Thyroid gland (tissue), 4 donors: ENCODE measurements around the gene KANSL1. TPM values are rescaled to one million over a fixed set of nuclear protein-coding genes. Genes with fewer than 3 reads are reported as not detected.

ENCODE experiments used
- DNase-seq, 2 donors: peaks; one replicate each; pipeline ENCODE4 v3.0.0-alpha.2; 2019
- H3K27ac ChIP-seq, 3 donors: fragments of 200-600 bp; sonication (generic); 1 replicate in 2 of 3; 2 replicates in 1 of 3; pipeline ENCODE4 v1.5.1; 2016 to 2019; ENCODE audit warnings: mild to moderate bottlenecking in 1 of 3, moderate library complexity in 1 of 3
- H3K27me3 ChIP-seq: fragments of 200-600 bp; sonication (generic); one replicate; pipeline ENCODE4 v1.5.1; 2019
- H3K36me3 ChIP-seq, 2 donors: fragments of 200-600 bp; sonication (generic); one replicate each; pipeline ENCODE4 v1.5.1; 2016 to 2019
- H3K4me1 ChIP-seq, 2 donors: fragments of 200-600 bp; sonication (generic); one replicate each; pipeline ENCODE4 v1.5.1; 2017 to 2019
- H3K4me3 ChIP-seq, 3 donors: fragments of 200-600 bp; sonication (generic); replicated peaks in 1 of 3; 1 replicate in 2 of 3; 2 replicates in 1 of 3; pipeline ENCODE4 v1.5.1; 2016; ENCODE audit warnings: mild to moderate bottlenecking in 1 of 3
- H3K9me3 ChIP-seq: fragments of 200-600 bp; sonication (generic); one replicate; pipeline ENCODE4 v1.5.1; 2017
- POLR2A ChIP-seq, 2 donors: fragments of 450-650 bp; IDR thresholded peaks; one replicate each; pipeline ENCODE4 v1.6.1; 2017; ENCODE audit warnings: antibody characterized with exemption in 2 of 2, mild to moderate bottlenecking in 2 of 2, moderate library complexity in 1 of 2
- WGBS, 2 donors: methylation state at CpG; one replicate each; pipeline ENCODE4 v1.1.5; 2017; 5-methylcytosine and 5-hydroxymethylcytosine counted together
- intact Hi-C: fragments of 100-400 bp; cut with DNase I; formaldehyde crosslinking; loops from one replicate; pipeline ENCODE4 v1.15.1; 2023
- total RNA-seq, 4 donors: library from RNA; depleted of rRNA; stranded (reverse); fragments of >200 nt; gene quantifications; one replicate each; pipeline ENCODE4 v1.2.3, GENCODE V29; 2016
- TF ChIP-seq, protein P1 (sequence below), 6 experiments: fragments of 200-600 bp in 3 of 6; fragments of 450-650 bp in 3 of 6; sonication (generic) in 3 of 6; IDR thresholded peaks; one replicate each; pipeline ENCODE4 v1.5.1; 2016 to 2019; ENCODE audit warnings: antibody characterized with exemption in 6 of 6, mild to moderate bottlenecking in 2 of 6, inconsistent platforms in 1 of 6, moderate library complexity in 1 of 6

The KANSL1 gene
- total RNA-seq, 4 donors from 2014 or later: 90.7 to 209 (median 124) TPM

DNA sequence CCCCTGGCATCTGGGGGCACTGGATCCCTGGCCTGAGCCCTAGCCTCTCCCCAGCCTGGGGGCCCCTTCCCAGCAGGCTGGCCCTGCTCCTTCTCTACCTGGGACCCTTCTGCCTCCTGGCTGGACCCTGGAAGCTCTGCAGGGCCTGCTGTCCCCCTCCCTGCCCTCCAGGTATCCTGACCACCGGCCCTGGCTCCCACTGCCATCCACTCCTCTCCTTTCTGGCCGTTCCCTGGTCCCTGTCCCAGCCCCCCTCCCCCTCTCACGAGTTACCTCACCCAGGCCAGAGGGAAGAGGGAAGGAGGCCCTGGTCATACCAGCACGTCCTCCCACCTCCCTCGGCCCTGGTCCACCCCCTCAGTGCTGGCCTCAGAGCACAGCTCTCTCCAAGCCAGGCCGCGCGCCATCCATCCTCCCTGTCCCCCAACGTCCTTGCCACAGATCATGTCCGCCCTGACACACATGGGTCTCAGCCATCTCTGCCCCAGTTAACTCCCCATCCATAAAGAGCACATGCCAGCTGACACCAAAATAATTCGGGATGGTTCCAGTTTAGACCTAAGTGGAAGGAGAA is 180.6 kb downstream of the KANSL1 start:
- Histone ChIP-seq H3K4me1 (peaks cover 0 to 2% of the 10 kb centered on the region in 2 donors), H3K27me3 (no peaks in the 10 kb centered on the region), H3K4me3 (no peak overlapping the region), H3K27ac (no peak overlapping the region), H3K9me3 (no peaks in the 10 kb centered on the region), H3K36me3 (no peaks in the 10 kb centered on the region)
- no peak for DNase-seq
- TF ChIP-seq, protein P1, sequence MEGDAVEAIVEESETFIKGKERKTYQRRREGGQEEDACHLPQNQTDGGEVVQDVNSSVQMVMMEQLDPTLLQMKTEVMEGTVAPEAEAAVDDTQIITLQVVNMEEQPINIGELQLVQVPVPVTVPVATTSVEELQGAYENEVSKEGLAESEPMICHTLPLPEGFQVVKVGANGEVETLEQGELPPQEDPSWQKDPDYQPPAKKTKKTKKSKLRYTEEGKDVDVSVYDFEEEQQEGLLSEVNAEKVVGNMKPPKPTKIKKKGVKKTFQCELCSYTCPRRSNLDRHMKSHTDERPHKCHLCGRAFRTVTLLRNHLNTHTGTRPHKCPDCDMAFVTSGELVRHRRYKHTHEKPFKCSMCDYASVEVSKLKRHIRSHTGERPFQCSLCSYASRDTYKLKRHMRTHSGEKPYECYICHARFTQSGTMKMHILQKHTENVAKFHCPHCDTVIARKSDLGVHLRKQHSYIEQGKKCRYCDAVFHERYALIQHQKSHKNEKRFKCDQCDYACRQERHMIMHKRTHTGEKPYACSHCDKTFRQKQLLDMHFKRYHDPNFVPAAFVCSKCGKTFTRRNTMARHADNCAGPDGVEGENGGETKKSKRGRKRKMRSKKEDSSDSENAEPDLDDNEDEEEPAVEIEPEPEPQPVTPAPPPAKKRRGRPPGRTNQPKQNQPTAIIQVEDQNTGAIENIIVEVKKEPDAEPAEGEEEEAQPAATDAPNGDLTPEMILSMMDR (IDR thresholded peaks at IDR 0.05): no peak
- TF ChIP-seq POLR2A (IDR thresholded peaks at IDR 0.05): no peak
- 82 to 87% methylated on average over 11 of the region's 11 CpGs for WGBS, 2 donors
- intact Hi-C loops: no loop called here

DNA sequence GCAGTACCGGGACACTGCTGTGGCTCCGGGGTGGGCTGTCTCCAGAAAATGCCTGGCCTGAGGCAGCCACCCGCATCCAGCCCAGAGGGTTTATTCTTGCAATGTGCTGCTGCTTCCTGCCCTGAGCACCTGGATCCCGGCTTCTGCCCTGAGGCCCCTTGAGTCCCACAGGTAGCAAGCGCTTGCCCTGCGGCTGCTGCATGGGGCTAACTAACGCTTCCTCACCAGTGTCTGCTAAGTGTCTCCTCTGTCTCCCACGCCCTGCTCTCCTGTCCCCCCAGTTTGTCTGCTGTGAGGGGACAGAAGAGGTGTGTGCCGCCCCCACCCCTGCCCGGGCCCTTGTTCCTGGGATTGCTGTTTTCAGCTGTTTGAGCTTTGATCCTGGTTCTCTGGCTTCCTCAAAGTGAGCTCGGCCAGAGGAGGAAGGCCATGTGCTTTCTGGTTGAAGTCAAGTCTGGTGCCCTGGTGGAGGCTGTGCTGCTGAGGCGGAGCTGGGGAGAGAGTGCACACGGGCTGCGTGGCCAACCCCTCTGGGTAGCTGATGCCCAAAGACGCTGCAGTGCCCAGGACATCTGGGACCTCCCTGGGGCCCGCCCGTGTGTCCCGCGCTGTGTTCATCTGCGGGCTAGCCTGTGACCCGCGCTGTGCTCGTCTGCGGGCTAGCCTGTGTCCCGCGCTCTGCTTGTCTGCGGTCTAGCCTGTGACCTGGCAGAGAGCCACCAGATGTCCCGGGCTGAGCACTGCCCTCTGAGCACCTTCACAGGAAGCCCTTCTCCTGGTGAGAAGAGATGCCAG is 181.3 kb downstream of the KANSL1 start:
- H3K4me1 ChIP-seq: peaks cover 0 to 2% of the 10 kb centered on the region in 2 donors
- no peak overlapping the region for H3K4me3 ChIP-seq
- 92% methylated on average over 14 to 18 of the region's 28 CpGs for WGBS, 2 donors
- no peaks in the 10 kb centered on the region for H3K9me3 ChIP-seq
- H3K27me3 ChIP-seq: no peaks in the 10 kb centered on the region
- TF ChIP-seq, protein P1 (IDR thresholded peaks at IDR 0.05): no peak
- TF ChIP-seq POLR2A (IDR thresholded peaks at IDR 0.05): no peak
- intact Hi-C loops: no loop called here
- no peak for DNase-seq
- H3K27ac ChIP-seq: no peak overlapping the region
- H3K36me3 ChIP-seq: no peaks in the 10 kb centered on the region

DNA sequence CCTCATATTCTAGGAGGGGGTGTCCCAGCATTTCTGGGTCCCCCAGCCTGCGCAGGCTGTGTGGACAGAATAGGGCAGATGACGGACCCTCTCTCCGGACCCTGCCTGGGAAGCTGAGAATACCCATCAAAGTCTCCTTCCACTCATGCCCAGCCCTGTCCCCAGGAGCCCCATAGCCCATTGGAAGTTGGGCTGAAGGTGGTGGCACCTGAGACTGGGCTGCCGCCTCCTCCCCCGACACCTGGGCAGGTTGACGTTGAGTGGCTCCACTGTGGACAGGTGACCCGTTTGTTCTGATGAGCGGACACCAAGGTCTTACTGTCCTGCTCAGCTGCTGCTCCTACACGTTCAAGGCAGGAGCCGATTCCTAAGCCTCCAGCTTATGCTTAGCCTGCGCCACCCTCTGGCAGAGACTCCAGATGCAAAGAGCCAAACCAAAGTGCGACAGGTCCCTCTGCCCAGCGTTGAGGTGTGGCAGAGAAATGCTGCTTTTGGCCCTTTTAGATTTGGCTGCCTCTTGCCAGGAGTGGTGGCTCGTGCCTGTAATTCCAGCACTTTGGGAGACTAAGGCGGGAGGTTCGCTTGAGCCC is 182.5 kb downstream of the KANSL1 start:
- TF ChIP-seq, protein P1 (IDR thresholded peaks at IDR 0.05): no peak
- no peak for TF ChIP-seq POLR2A (IDR thresholded peaks at IDR 0.05)
- Histone ChIP-seq H3K36me3 (no peaks in the 10 kb centered on the region), H3K9me3 (no peaks in the 10 kb centered on the region), H3K4me3 (no peak overlapping the region), H3K27ac (no peak overlapping the region), H3K27me3 (no peaks in the 10 kb centered on the region), H3K4me1 (no peaks in the 10 kb centered on the region)
- DNase-seq: no peak
- intact Hi-C loops: no loop called here
- 91 to 97% methylated on average over 5 to 13 of the region's 16 CpGs for WGBS, 2 donors

DNA sequence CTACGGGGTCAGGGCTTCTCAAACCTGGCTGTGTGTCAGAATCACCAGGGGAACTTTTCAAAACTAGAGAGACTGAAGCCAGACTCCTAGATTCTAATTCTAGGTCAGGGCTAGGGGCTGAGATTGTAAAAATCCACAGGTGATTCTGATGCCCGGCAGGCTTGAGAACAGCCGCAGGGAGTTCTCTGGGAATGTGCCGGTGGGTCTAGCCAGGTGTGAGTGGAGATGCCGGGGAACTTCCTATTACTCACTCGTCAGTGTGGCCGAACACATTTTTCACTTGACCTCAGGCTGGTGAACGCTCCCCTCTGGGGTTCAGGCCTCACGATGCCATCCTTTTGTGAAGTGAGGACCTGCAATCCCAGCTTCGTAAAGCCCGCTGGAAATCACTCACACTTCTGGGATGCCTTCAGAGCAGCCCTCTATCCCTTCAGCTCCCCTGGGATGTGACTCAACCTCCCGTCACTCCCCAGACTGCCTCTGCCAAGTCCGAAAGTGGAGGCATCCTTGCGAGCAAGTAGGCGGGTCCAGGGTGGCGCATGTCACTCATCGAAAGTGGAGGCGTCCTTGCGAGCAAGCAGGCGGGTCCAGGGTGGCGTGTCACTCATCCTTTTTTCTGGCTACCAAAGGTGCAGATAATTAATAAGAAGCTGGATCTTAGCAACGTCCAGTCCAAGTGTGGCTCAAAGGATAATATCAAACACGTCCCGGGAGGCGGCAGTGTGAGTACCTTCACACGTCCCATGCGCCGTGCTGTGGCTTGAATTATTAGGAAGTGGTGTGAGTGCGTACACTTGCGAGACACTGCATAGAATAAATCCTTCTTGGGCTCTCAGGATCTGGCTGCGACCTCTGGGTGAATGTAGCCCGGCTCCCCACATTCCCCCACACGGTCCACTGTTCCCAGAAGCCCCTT is 183.3 kb downstream of the KANSL1 start:
- Histone ChIP-seq H3K27ac (no peak overlapping the region), H3K27me3 (no peaks in the 10 kb centered on the region), H3K36me3 (no peaks in the 10 kb centered on the region), H3K4me1 (no peaks in the 10 kb centered on the region), H3K4me3 (no peak overlapping the region), H3K9me3 (no peaks in the 10 kb centered on the region)
- no peak for TF ChIP-seq POLR2A (IDR thresholded peaks at IDR 0.05)
- TF ChIP-seq, protein P1 (IDR thresholded peaks at IDR 0.05): no peak
- WGBS, 2 donors: 88 to 89% methylated on average over 33 of the region's 33 CpGs
- intact Hi-C loops: loop anchor here (10.0 kb wide), 1 partner anchor 275 kb away; no protein-coding TSS in a partner anchor
- no peak for DNase-seq
